ENCODE results near the gene ABCC1. TPM values are rescaled to one million over a fixed set of nuclear protein-coding genes. Genes with fewer than 3 reads are reported as not detected.

Gene ABCC1
- total RNA-seq, 1 experiment from 2014 or later, result 46.3 TPM

- DNase-seq, result no peak
- TF ChIP-seq CTCF (IDR thresholded peaks at IDR 0.05; ENCODE audit: unreplicated experiment), result no peak
- H3K9me3 Mint-ChIP-seq (ENCODE audit: low read depth, unreplicated experiment), result no peaks in the 10 kb centered on the region
- no peak overlapping the region for H3K27ac Mint-ChIP-seq (ENCODE audit: unreplicated experiment)
- CTCF ChIA-PET, result interaction anchor here (1.1 kb wide), 1 partner anchor 9 kb away, joined by 6 read pairs; no protein-coding TSS in a partner anchor
- H3K4me3 Mint-ChIP-seq (ENCODE audit: low read depth, unreplicated experiment), result no peak overlapping the region
- intact Hi-C loops (cut with micrococcal nuclease; ENCODE audit: unreplicated experiment), result no loop called here
- BruUV-seq (replicated peaks), result no TSS peak
- peaks cover 25% of the 10 kb centered on the region for H3K4me1 Mint-ChIP-seq (ENCODE audit: low read depth, unreplicated experiment)
- H3K27me3 Mint-ChIP-seq (ENCODE audit: unreplicated experiment), result no peaks in the 10 kb centered on the region
- peaks cover 12% of the 10 kb centered on the region for H3K36me3 Mint-ChIP-seq (ENCODE audit: insufficient read depth, unreplicated experiment)
These were observed 82.0 kb downstream of the ABCC1 start for GRCh38 chr16:16031401-16031800.

- H3K9me3 Mint-ChIP-seq (ENCODE audit: low read depth, unreplicated experiment), result no peaks in the 10 kb centered on the region
- DNase-seq, result no peak
- no peak overlapping the region for H3K27ac Mint-ChIP-seq (ENCODE audit: unreplicated experiment)
- BruUV-seq (replicated peaks), result no TSS peak
- H3K36me3 Mint-ChIP-seq (ENCODE audit: insufficient read depth, unreplicated experiment), result peaks cover 22% of the 10 kb centered on the region
- no peak for TF ChIP-seq CTCF (IDR thresholded peaks at IDR 0.05; ENCODE audit: unreplicated experiment)
- CTCF ChIA-PET, result interaction anchor here (1.0 kb wide), 2 partner anchors 10 kb away, joined by 3 to 4 read pairs; no protein-coding TSS in a partner anchor
- peaks cover 21% of the 10 kb centered on the region for H3K4me1 Mint-ChIP-seq (ENCODE audit: low read depth, unreplicated experiment)
- no peak overlapping the region for H3K4me3 Mint-ChIP-seq (ENCODE audit: low read depth, unreplicated experiment)
- H3K27me3 Mint-ChIP-seq (ENCODE audit: unreplicated experiment), result no peaks in the 10 kb centered on the region
- intact Hi-C loops (cut with micrococcal nuclease; ENCODE audit: unreplicated experiment), result no loop called here
These were observed 83.0 kb downstream of the ABCC1 start for GRCh38 chr16:16032271-16032979.

- Mint-ChIP-seq H3K27me3 (ENCODE audit: unreplicated experiment) (no peaks in the 10 kb centered on the region), H3K36me3 (ENCODE audit: insufficient read depth, unreplicated experiment) (peaks cover 22% of the 10 kb centered on the region), H3K4me3 (ENCODE audit: low read depth, unreplicated experiment) (no peak overlapping the region), H3K27ac (ENCODE audit: unreplicated experiment) (no peak overlapping the region), H3K9me3 (ENCODE audit: low read depth, unreplicated experiment) (no peaks in the 10 kb centered on the region), H3K4me1 (ENCODE audit: low read depth, unreplicated experiment) (peaks cover 13% of the 10 kb centered on the region)
- intact Hi-C loops (cut with micrococcal nuclease; ENCODE audit: unreplicated experiment), result no loop called here
- CTCF ChIA-PET, result interaction anchor here (1.0 kb wide), 2 partner anchors 9 to 11 kb away, joined by 3 to 4 read pairs; no protein-coding TSS in a partner anchor
- BruUV-seq (replicated peaks), result no TSS peak
- DNase-seq, result no peak
- TF ChIP-seq CTCF (IDR thresholded peaks at IDR 0.05; ENCODE audit: unreplicated experiment), result no peak
These were observed 83.8 kb downstream of the ABCC1 start for GRCh38 chr16:16033208-16033717.

GRCh38 chr16:16036359-16036792 is 87.0 kb downstream of the ABCC1 start:
- TF ChIP-seq CTCF (IDR thresholded peaks at IDR 0.05; ENCODE audit: unreplicated experiment), result no peak
- no peak for DNase-seq
- Mint-ChIP-seq H3K9me3 (ENCODE audit: low read depth, unreplicated experiment) (no peaks in the 10 kb centered on the region), H3K4me1 (ENCODE audit: low read depth, unreplicated experiment) (no peaks in the 10 kb centered on the region), H3K27ac (ENCODE audit: unreplicated experiment) (no peak overlapping the region), H3K27me3 (ENCODE audit: unreplicated experiment) (no peaks in the 10 kb centered on the region), H3K4me3 (ENCODE audit: low read depth, unreplicated experiment) (no peak overlapping the region), H3K36me3 (ENCODE audit: insufficient read depth, unreplicated experiment) (peaks cover 22% of the 10 kb centered on the region)
- CTCF ChIA-PET, result interaction anchor here (0.6 kb wide), 1 partner anchor 80 kb away, joined by 7 read pairs; no protein-coding TSS in a partner anchor
- no TSS peak for BruUV-seq (replicated peaks)
- intact Hi-C loops (cut with micrococcal nuclease; ENCODE audit: unreplicated experiment), result no loop called here

Data from Calu3 (cell line).